OCI-LY1 (cell line): ENCODE results near the gene TMEM87A.

Source experiments
- EZH2 ChIP-seq: fragments of 200-600 bp; sonication (generic), shearing (Covaris generic); IDR thresholded peaks from 2 replicates; pipeline ENCODE4 v1.8.0; 2017; ENCODE audit warnings: borderline replicate concordance, mixed run types, mild to moderate bottlenecking, antibody characterized with exemption, low read length, moderate library complexity, mixed read lengths
- TF ChIP-seq, protein P1 (sequence below): fragments of 200-600 bp; sonication (generic), shearing (Covaris generic); IDR thresholded peaks from 2 replicates; pipeline ENCODE4 v1.5.1; 2017; ENCODE audit warnings: mild to moderate bottlenecking, antibody characterized with exemption, low read length, moderate library complexity, mixed read lengths

GRCh38 chr15:42319206-42319605 lies 46.0 kb upstream of the TMEM87A start:
- TF ChIP-seq, protein P1, sequence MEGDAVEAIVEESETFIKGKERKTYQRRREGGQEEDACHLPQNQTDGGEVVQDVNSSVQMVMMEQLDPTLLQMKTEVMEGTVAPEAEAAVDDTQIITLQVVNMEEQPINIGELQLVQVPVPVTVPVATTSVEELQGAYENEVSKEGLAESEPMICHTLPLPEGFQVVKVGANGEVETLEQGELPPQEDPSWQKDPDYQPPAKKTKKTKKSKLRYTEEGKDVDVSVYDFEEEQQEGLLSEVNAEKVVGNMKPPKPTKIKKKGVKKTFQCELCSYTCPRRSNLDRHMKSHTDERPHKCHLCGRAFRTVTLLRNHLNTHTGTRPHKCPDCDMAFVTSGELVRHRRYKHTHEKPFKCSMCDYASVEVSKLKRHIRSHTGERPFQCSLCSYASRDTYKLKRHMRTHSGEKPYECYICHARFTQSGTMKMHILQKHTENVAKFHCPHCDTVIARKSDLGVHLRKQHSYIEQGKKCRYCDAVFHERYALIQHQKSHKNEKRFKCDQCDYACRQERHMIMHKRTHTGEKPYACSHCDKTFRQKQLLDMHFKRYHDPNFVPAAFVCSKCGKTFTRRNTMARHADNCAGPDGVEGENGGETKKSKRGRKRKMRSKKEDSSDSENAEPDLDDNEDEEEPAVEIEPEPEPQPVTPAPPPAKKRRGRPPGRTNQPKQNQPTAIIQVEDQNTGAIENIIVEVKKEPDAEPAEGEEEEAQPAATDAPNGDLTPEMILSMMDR = no peak
- TF ChIP-seq EZH2 = no peak
